Measurements from ENCODE around the gene TENM3. TPM values are rescaled to one million over a fixed set of nuclear protein-coding genes. Genes with fewer than 3 reads are reported as not detected.

The TENM3 gene
- total and polyA plus RNA-seq, 2 donors (not counting 3 experiments of a cell fraction or from before 2014, with no cell fraction given) = 3.2 to 6.2 TPM

- H3K79me2 ChIP-seq (ENCODE audit: control insufficient read depth, insufficient read depth, low read length) = no peaks in the 10 kb centered on the region
- H3K9me1 ChIP-seq (replicated peaks; ENCODE audit: control insufficient read depth, extremely low read depth, insufficient read depth, low read length) = no peaks in the 10 kb centered on the region
- ChIA-PET CTCF (interaction anchor here (0.9 kb wide), 1 partner anchor 15 kb away, joined by 3 read pairs; no protein-coding TSS in a partner anchor), POLR2A (no interaction called here)
- H2AFZ ChIP-seq (ENCODE audit: low read depth, low read length) = no peak overlapping the region
- no peaks in the 10 kb centered on the region for H3K4me1 ChIP-seq (ENCODE audit: control insufficient read depth, extremely low read depth, insufficient read depth, low read length)
- no peaks in the 10 kb centered on the region for H4K20me1 ChIP-seq (replicated peaks; ENCODE audit: control insufficient read depth, extremely low read depth, insufficient read depth, low read length)
- dilution Hi-C loops (cut with MboI; ENCODE audit: extremely low pct_ligation_motif_present, low sequenced_read_pairs) (no loop called here), intact Hi-C loops (cut with micrococcal nuclease) (no loop called here)
- no peak overlapping the region for H3K9ac ChIP-seq (replicated peaks; ENCODE audit: extremely low read depth, insufficient read depth, low read length)
- no TSS peak for BruUV-seq (replicated peaks)
- no peak overlapping the region for H3K4me2 ChIP-seq (ENCODE audit: insufficient read depth, low read length)
- no peak for DNase-seq (ENCODE audit: low read depth, low spot score)
- H3K36me3 ChIP-seq (ENCODE audit: control insufficient read depth in 2 of 2, extremely low read depth in 1 of 2, insufficient read depth in 2 of 2, low read length in 2 of 2) = no peaks in the 10 kb centered on the region
- no peaks in the 10 kb centered on the region for H3K27me3 ChIP-seq (ENCODE audit: control insufficient read depth in 2 of 2, insufficient read depth in 2 of 2, low read length in 2 of 2)
- no peak for TF ChIP-seq JUN (IDR thresholded peaks at IDR 0.05; ENCODE audit: borderline replicate concordance, insufficient read depth, insufficient read length, low read depth)
- TF ChIP-seq CTCF (IDR thresholded peaks at IDR 0.05; ENCODE audit: extremely low read depth in 1 of 2, insufficient read depth in 1 of 2, low read depth in 1 of 2, low read length in 2 of 2) = no peak
- no peak for TF ChIP-seq FOS (IDR thresholded peaks at IDR 0.05; ENCODE audit: borderline replicate concordance, insufficient read depth, low read length)
- TF ChIP-seq MAX (IDR thresholded peaks at IDR 0.05; ENCODE audit: insufficient read depth, insufficient read length) = no peak
- no peak for TF ChIP-seq POLR2AphosphoS5 (IDR thresholded peaks at IDR 0.05; ENCODE audit: insufficient read depth, low read depth, low read length)
- TF ChIP-seq MYC (IDR thresholded peaks at IDR 0.05; ENCODE audit: low read depth, low read length) = no peak
- TF ChIP-seq POLR2A (IDR thresholded peaks at IDR 0.05; ENCODE audit: low read depth, low read length) = no peak
- TF ChIP-seq EZH2 (IDR thresholded peaks at IDR 0.05; ENCODE audit: borderline replicate concordance, low read depth, low read length, severe bottlenecking) = no peak
- TF ChIP-seq GATA2 (IDR thresholded peaks at IDR 0.05; ENCODE audit: insufficient read depth, insufficient read length, low read depth, low read length) = no peak
- no peak overlapping the region for H3K4me3 ChIP-seq (replicated peaks in 1 of 3; ENCODE audit: insufficient read depth in 1 of 3, low read depth in 1 of 3, low read length in 3 of 3)
- no peak for FAIRE-seq
- H3K9me3 ChIP-seq (replicated peaks; ENCODE audit: control insufficient read depth, insufficient read depth, low read length) = no peaks in the 10 kb centered on the region
- H3K27ac ChIP-seq (ENCODE audit: insufficient read depth, low read depth, low read length) = no peak overlapping the region
These were observed 306.2 kb downstream of the TENM3 start for GRCh38 chr4:182549356-182549755.
